Activated CD4-positive, alpha-beta T cell treated with anti-CD3 and anti-CD28 coated beads for 1 hour (primary cell): ENCODE data around the gene PDK1.

Source experiments
- DNase-seq: peaks from one replicate; pipeline ENCODE4 v3.0.0-alpha.2; 2020

PDK1 gene

DNA sequence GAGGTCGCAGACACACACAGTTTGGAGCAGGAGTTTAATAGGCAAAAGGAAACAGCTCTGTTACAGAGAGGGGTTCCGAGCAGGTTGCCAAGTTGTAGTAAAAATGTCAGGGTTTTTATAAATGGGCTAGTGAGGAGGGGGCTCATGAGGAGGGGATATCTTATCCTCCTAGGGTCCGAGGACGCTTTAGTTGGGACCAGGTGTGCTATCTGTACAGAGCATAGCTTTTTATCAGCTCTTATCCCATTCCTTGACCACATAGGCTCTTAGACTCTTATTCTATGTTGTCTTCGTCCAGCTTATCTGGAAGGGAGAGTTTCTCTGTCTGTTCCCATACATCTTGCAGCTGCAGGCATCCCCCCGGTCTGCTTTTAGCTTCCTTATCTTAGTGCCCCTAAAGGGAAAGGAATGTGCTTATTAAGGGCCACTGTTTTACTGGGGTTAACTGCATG is 44.7 kb downstream of the PDK1 start:
- no peak for DNase-seq

DNA sequence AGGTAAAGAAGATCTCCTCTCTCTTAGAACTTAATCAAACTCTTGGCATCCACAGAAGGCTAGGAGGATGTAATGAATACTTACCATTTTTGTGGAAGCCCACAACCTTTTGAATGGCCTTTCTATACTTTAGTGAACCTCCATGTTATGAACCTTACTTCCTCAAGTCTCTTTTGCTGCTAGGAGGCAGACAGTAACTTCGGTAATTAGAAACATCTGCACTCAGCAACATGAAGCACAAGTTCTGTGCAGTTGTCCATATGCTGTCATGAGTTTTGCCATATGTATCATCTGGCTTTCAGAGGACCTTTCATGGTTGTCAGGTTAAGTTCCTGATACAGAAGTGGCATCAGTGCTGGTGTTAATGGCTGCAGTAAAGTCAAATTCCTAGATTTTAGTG is 50.4 kb downstream of the PDK1 start:
- no peak for DNase-seq

DNA sequence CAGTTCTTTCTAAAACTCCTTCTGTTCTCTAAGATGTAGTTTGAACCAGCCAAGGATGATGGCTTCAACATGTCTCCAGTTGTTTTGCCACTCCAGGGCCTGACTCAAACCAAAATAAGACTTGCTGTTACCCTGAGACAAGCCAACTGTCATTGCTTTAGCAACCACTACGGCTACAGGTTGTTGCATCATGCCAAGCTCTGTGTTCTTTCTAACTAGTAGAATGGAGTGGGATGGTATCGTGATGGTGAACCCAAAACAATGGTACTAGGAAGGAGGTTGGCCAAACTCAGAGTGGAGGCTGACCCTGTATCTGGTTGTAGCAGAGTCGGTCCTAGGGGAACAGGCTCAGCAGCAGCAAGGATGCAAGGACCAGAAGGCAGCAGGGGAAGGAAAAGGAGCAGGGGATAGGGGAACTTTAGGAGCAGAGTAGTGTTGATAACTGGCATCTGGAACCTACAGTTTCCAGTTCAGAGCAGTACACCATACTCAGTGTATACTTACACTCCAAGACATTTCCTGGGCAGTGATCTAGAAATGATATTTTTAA is 51.6 kb downstream of the PDK1 start:
- no peak for DNase-seq

DNA sequence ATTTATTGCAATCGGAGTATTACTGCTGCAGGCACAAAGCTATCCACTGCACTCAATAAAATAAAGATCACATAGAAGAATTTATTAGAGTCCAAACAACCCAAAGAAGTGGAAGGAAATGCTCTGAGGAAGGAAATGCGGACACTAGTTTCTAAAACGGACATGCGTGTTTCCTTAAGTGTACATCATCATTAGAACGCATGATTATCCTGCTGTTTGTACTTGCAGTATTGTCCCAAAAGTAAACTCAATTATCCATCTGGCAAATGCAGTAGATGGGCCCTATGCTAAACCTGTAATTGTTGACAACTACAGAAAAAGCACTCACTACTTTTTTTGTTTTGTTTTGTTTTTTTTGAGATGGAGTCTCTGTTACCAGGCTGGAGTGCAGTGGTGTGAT is 53.6 kb downstream of the PDK1 start:
- no peak for DNase-seq

DNA sequence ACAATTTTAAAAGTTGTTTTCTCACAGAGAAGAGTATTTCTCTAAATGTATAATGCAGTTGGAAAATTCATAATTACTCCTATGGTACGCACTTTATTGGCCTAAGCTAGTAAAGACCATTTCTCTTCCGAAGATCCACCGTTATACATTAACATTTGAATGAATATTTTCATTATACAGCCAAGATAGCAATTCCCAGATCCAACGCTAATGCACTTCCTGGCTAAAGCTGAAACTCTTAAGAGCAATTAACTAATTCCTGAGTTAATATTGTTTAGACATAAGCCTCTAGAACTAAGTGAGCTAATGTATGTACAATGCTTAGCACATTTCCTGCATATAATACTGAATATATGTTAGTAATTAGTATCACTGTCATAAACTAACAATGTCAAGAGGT is 56.2 kb downstream of the PDK1 start:
- DNase-seq, result no peak

DNA sequence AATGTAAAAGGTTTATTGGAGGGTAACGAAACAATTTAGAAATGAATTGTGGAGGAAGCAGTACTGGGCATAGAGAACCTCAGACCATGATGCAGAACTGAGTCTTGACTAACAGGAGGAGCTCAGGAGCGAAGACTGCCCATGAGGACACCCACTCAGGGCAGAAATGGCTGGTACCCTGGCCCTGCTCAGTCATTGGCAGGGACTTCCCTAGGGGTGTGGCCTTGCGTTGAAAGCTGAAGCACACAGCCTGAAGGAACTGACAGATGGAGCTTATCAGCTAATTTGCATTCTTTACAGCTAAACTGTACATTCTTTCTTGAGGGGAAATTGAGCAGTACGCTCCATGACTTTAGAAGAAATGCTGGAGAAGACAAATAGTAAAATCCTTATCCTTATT is 57.1 kb downstream of the PDK1 start:
- DNase-seq, result no peak

DNA sequence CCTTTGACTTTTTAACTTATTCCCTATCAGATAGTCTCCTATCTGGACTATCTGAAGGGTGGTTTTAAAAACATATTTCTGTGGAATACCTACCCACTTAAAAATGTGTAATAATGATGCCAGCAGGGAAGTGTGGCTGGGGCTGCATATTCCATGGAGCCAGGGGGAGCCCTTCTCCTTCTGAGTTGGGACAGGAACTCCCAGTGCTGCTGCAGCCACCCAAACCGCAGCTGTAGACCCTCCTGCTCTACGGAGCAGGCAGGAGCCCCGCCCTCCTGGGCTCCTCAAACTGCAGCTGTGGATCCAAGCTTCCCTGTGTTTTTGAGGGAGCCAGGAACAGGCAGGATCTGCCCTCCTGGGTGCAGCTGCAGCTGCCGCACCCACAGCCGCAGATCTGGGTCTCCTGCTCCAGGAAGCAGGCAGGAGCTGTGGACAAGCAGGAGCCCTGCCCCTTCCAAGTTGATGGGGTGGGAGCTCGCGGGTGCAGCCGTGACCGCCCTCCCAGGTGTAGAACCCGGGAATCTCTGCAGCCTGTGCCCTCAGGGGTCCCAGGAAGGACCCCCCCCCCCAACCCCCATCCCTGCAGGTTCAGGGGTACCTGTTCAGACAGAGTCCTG is 57.8 kb downstream of the PDK1 start:
- no peak for DNase-seq

DNA sequence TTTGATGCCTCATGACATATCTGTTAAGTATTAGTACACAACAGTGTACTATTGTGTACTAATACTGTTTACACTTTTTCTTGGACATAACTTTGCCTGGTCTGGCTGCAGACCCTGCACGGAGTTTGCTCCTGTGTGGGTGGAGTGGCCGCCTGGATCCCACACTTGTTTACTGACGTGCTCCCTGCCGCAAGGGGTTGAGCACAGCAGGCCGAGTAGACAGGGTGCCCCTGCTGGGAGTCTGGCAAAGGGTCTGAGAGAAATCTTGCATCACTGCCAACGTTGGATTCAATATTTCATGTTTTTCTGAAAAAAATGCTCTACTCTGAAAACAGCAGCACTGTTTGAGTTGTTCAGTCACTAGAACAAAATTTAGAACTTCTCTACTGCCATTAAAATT is 59.0 kb downstream of the PDK1 start:
- no peak for DNase-seq

DNA sequence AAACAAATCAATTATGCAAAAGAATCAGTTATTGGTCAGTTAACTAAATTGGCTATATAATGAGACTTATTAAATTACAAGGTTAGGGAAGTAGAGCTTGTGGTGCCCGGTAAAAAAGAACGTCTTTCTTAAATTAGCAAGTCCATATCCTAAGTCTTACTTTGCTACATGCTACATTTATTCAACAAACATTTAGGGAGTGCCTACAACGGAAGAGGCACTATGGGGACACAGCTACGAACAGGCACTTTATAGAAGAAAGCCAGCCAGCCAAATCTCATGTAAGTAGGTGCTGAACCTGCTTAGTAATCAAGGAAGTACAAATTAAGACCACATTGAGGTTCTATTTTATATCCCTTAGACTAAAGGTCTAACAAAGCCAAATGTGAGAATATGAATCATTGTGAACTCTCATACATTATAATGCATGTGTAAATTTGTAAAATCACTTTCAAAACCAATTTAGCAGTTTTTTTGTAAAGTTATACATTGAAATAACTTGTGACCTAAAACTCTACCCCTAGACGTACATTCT is 59.9 kb downstream of the PDK1 start:
- no peak for DNase-seq

DNA sequence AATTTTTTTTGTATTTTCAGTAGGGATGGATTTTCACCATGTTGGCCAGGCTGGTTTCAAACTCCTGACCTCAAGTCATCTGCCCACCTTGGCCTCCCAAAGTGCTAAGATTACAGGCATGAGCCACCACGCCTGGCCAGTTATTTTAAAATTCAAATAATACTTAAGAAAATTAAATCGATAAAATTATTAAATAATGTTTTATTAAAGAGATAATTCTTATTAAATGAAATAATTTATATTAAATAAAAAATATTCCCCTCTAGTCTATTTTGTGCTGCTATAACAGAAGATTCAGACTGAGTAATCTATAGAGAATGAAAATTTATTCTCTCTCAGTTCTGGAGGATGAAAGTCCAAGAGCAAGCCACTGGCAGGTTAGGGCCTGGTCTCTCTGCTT is 61.2 kb downstream of the PDK1 start:
- DNase-seq, result no peak

DNA sequence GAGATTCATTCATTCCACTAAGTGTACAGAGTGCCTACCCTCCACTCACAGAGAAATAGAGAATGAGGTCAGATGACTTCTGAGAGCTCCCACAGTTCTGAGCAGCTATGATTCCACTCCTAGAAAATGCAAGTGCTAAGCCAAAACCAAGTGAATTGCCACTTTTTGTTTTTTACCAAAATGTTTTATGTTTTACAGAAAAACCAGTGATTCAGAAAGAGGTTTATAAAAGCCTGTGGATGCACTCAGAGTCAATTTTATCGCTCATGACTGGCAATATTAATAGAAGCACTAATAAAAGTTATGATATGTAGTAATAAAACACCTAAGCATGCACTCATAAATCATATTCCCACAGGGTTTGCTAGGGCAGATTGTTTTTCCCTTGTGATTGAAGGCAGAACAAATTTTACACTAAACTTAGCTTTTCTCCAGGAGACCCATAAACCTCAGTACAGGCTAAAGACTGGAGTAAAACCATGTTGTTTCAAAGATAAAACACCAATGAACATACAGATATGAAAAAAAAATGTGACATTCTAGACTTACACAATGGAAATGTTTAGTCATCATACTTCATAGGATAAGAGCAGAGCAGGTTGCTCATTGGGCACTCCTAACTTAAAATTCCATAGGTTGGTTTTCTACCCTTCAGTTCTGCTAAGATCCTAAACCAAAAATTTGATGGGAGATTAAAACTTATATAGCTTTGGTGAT is 67.5 kb downstream of the PDK1 start:
- no peak for DNase-seq

DNA sequence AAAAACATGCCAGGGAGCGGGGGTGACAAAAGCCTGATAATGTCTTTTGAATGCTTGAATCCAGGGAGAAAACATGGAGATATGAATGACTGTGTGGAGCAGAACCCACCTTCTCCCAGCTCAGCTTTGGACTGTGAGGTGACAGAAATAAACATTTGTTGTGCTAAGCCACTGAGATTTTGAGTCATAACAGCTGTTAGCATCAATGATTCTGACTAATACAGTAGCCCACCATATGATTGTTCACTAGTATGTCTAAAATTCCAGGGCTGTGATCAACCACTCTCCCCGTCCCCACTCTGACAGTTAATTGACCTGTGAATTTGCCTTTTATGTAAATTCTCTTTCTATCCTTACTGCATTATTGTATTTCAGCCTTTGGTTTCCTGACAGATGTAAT is 69.1 kb downstream of the PDK1 start:
- no peak for DNase-seq

DNA sequence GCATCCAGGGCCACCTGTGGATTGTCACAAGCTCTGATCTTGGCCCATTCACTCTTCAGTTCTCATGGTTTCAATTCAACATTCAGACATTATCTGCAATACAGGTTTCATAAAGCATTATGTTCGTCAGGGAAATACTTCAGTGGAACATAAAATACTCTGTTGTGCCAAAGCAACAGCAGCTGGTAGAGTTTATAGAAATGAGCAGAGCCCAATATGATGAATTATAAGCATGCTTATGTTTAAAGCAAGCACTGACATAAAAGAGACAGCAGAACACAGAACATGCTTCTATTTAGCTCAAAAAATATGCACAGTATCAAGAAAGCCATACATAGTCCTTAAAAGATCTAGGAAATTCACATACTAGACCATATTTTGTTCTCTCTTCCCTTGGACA is 71.3 kb downstream of the PDK1 start:
- no peak for DNase-seq

DNA sequence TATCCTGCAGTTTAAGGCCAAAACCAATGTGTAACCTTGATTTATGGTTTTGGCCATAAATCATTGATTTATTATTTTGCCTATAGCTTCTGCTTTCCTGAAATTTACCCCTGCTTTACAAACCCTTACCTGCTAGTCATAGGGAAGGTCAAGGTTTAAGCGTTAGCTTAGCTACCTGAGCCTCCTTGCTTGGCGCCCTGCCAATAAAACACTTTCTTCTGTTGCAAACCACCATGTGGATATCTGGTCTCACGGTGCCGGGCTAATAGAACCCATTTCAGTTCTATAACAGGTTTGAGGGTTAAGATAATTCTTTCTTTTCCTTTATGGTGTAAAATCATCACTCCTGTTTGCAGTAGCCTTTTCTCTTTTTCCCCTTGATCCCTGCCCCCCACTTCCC is 72.2 kb downstream of the PDK1 start:
- DNase-seq, result no peak

DNA sequence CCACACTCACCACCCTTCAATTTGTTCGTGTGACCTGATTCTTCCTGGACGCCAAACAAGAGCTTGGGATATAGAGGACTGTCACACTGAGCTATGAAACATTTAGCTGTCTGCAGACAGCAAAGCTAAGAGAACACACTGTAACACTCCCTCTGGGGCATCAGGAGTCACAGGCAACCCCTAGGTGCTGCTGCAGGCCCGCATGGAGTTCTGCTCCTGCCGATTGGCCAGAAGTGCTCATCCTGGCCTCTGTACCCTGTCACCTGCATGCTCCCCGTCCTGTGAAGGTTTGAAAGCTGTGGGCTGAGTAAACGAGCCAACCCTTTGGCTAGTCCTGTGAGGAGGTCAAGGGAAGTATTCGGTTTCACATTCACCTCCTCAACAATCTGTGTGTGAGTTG is 73.7 kb downstream of the PDK1 start:
- DNase-seq, result no peak

DNA sequence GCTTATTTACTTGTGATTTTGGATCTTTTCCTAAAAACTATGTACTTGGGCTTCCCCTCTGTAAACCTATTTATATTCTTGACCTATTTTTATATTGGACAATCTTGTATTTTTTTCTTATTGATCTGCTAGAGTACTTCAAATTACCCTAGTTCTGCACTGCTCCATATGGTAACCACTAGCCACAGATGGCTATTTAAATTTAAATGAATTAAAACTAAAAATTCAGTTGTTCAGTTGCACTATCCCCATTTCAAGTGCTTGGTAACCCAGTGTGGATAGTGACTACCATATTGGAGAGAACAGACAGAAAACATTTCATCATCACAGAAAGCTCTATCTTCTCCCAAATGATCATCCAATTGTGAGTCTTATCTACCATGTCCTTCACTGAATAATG is 74.3 kb downstream of the PDK1 start:
- DNase-seq, result no peak

DNA sequence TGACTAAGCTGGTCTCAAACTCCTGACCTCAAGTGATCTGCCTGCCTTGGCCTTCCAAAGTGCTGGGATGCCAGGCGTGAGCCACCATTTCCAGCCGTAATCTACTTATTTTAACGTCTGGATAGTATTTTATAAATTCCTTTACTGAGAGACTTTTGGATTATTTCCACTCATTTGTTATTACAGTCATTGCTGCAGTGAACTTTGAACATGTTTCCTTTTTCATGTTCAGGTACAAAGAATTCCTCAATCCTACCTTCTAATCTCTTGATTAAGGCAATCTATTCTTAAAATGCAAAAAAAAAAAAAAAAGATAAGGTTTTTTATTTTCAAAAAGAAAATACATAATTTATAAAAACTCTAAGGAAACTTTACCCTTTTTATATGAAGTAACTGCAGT is 78.6 kb downstream of the PDK1 start:
- DNase-seq, result no peak

DNA sequence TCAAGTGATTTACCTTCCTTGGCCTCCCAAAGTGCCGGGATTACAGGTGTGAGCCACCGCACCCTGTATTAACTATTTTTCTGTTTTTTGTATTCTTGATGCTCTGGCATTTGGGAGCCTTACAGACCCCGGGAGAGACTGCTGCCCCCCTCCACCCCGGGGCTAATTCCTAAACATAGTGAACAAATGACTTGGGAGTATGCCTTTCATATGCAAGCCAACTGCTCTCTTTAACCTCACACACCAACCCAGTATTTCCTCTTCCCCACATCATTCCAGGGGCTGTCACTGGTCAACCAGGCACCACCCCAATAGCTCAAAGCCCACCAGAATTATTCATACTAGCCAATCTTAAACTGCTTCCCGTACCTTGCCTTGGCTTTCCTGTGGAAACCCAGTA is 79.7 kb downstream of the PDK1 start:
- no peak for DNase-seq

DNA sequence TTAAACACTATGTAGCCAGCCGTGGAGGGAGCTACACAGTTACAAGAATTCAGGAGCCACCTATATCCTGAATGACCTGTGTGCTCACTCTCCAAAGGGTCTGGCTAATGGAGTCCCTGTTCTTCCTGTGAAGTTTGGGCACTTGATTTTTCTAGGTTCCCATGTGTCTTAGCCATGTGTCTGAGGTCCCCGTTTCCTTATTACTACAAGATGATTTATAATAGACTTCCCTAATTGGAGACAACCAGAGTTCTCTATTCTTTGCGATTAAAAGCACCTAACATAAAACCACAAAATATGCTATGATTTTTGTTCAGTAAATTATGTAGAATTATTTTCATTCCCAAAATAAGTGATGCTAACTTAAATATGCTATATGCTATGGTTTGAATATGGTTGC is 83.4 kb downstream of the PDK1 start:
- DNase-seq, result no peak

DNA sequence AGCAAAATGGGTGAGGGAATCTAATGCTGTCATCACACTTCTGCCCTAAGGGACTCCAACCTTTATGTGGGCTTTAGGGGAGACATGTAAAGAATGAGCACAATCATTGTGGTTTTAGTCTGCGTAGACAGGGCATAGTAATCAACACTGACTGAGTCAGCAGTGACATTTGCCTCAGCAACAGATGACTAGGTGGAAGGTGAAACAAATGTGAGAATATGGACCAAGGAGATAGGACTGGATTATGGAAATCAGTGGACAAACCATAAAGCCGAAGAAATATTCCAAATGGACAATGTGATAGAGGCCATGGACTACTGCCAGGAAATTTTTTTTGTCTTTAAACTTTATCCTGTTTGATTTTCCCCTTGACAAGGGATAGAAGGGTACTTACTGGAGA is 83.9 kb downstream of the PDK1 start:
- no peak for DNase-seq

DNA sequence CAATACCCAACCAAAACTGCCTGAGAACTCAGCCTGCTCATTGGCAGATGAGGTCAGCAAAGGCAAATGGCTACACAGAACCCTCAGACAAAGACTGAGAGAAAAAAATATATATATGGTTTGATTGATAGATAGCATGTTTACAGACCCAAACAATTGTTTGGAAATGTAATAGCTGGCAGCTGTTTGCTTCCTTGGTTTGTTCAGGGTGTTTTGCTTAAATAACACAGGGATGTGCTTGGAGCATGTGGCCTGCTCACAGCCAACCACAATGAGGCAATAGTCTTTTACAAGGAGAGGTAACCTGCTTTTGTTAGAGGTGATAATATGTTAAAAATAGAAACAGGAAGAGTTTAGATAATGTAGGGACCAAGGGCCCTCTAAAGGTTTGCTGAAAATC is 84.5 kb downstream of the PDK1 start:
- DNase-seq, result no peak

DNA sequence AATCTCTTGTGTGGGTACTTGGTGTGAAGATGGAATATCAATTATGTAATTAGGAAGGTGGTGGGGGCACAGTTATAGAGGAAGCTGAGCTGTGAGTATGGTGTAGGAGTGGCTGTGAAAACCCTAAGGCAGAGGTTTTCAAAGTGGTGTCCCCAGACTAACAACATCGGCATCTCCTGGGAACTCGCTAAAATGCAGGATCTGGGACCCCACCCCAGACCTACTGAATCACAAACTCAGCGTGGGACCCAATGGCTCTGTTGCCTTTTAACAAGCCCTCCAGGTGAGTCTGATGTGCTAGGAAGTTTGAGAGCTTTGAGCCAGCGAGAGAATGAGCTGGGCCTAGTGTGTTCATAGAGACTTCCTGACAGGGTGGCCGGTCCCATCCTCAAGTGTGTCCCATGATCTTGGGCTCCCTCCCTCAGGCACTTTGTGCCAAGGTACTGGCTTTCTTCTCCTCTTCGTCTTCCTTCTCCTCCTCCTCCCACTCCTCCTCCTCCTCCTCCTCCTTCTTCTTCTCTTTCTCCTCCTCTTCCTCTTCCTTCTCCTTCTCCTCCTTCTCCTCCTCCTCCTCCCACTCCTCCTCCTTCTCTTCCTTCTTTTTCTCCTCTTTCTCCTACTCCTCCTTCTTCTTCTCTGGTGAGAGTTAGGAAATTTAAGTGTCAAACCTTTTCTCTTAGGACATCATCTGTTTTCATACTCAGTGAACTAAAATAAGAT is 86.6 kb downstream of the PDK1 start:
- DNase-seq, result no peak

DNA sequence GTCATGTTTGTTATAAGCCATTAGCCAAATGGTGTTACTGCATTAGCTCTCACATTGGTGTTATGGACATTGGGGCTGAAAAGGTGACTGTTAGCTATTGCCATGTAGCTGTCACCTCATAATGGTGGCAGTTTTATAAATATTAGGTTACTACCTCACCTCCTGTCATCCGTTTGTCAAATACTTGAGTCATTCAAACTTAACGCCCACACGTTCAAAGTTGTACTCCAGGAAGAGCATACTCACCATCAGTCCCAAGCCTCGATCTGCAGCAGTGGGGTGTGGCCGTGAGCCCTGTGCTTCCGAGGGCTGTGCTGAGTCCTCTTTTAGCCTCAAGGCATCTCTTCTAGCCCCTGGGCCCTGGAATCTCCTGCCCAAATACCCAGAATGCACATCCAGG is 87.3 kb downstream of the PDK1 start:
- no peak for DNase-seq

DNA sequence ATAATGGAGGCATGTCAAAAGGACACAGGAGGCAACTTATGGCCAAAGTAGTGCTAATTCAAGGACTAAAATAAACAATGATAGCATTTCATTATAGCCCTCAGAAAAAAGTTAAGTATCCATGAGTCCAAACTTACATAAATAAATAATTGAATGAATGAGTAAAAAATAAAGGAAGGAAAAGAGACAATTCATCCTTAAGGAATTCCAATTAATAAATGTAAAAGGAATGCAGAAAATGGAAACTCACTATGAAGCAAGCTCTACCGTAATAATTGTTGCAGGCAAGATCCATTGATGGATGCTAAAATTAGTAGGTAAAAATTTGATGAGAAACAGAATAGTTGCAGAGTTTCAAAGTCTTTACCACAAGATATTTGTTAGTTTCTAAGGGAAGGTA is 91.5 kb downstream of the PDK1 start:
- no peak for DNase-seq
